Neural crest cell (in vitro differentiated cells): ENCODE data around the gene HSPB7. TPM values are rescaled to one million over a fixed set of nuclear protein-coding genes. Genes with fewer than 3 reads are reported as not detected.
"Not testable (repeated sequence)": the region's sequence is repeated elsewhere in the genome, so short reads cannot be mapped to it uniquely, and the experiment has no call there.

Experiments used
- DNase-seq: peaks from one replicate; pipeline ENCODE4 v3.0.0; 2021; ENCODE audit warnings: low read depth, mixed read lengths, low spot score
- H3K27ac Mint-ChIP-seq: one replicate; pipeline ENCODE4 v1.8.0; 2021; ENCODE audit warnings: mild to moderate bottlenecking, mixed read lengths; ENCODE audit not compliant: unreplicated experiment
- H3K27me3 Mint-ChIP-seq: 2 replicates; pipeline ENCODE4 v1.8.0; 2021; ENCODE audit warnings: low read depth, mild to moderate bottlenecking, mixed read lengths
- H3K36me3 Mint-ChIP-seq: 2 replicates; pipeline ENCODE4 v1.8.0; 2021; ENCODE audit warnings: low read depth, mild to moderate bottlenecking, mixed read lengths
- H3K4me1 Mint-ChIP-seq: 2 replicates; pipeline ENCODE4 v1.8.0; 2021; ENCODE audit warnings: mixed read lengths
- H3K4me3 Mint-ChIP-seq: one replicate; pipeline ENCODE4 v1.8.0; 2021; ENCODE audit warnings: mild to moderate bottlenecking, mixed read lengths
- H3K9me3 Mint-ChIP-seq: 2 replicates; pipeline ENCODE4 v1.8.0; 2021; ENCODE audit warnings: mixed read lengths
- total RNA-seq: library from RNA; stranded (reverse); gene quantifications from 2 replicates; pipeline ENCODE4 v1.2.1, GENCODE V29; 2021
- TF ChIP-seq, protein P1 (sequence below): fragments of 200-600 bp; sonication (generic); conservative IDR thresholded peaks from 2 replicates; pipeline ENCODE4 v1.5.0; 2021; ENCODE audit warnings: antibody characterized with exemption, mild to moderate bottlenecking

The HSPB7 gene
- total RNA-seq, 1 donor from 2014 or later, result not detected

DNA sequence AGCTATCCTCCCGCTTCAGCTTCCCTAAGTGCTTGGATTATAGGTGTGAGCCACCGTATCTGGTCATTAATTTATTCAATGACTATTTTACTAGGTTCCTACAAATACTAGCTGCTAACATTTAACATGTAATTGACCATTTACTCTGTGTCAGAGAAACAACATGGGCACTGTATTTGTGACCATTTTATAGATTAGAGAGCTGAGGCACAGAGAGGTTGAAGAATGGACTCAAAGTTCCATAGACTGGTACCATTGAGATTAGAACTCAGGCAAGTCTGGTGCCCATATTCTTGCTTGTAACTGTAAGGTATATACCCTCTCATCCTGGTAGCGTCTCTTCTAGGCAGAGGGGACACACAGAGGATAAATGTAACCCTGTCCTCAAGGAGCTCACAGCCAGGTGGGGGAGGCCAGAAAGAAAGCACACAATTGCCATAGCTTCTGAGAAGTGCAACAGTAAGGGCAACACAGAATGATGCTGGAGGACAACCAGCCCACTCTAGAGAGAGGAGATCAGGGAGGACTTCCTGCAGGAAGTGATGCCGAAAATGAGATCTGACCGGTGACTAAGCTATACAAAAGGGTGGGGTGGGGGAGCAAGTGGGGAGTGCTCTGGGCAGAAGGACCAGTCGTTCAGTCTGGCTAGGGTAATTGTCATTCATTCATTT lies 10.0 kb downstream of the HSPB7 start:
- Mint-ChIP-seq H3K9me3 (no peaks in the 10 kb centered on the region), H3K36me3 (no peaks in the 10 kb centered on the region), H3K4me3 (no peak overlapping the region), H3K27me3 (peaks cover 4% of the 10 kb centered on the region), H3K4me1 (peaks cover 4% of the 10 kb centered on the region), H3K27ac (no peak overlapping the region)
- no peak for DNase-seq
- TF ChIP-seq, protein P1, sequence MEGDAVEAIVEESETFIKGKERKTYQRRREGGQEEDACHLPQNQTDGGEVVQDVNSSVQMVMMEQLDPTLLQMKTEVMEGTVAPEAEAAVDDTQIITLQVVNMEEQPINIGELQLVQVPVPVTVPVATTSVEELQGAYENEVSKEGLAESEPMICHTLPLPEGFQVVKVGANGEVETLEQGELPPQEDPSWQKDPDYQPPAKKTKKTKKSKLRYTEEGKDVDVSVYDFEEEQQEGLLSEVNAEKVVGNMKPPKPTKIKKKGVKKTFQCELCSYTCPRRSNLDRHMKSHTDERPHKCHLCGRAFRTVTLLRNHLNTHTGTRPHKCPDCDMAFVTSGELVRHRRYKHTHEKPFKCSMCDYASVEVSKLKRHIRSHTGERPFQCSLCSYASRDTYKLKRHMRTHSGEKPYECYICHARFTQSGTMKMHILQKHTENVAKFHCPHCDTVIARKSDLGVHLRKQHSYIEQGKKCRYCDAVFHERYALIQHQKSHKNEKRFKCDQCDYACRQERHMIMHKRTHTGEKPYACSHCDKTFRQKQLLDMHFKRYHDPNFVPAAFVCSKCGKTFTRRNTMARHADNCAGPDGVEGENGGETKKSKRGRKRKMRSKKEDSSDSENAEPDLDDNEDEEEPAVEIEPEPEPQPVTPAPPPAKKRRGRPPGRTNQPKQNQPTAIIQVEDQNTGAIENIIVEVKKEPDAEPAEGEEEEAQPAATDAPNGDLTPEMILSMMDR, result no peak

DNA sequence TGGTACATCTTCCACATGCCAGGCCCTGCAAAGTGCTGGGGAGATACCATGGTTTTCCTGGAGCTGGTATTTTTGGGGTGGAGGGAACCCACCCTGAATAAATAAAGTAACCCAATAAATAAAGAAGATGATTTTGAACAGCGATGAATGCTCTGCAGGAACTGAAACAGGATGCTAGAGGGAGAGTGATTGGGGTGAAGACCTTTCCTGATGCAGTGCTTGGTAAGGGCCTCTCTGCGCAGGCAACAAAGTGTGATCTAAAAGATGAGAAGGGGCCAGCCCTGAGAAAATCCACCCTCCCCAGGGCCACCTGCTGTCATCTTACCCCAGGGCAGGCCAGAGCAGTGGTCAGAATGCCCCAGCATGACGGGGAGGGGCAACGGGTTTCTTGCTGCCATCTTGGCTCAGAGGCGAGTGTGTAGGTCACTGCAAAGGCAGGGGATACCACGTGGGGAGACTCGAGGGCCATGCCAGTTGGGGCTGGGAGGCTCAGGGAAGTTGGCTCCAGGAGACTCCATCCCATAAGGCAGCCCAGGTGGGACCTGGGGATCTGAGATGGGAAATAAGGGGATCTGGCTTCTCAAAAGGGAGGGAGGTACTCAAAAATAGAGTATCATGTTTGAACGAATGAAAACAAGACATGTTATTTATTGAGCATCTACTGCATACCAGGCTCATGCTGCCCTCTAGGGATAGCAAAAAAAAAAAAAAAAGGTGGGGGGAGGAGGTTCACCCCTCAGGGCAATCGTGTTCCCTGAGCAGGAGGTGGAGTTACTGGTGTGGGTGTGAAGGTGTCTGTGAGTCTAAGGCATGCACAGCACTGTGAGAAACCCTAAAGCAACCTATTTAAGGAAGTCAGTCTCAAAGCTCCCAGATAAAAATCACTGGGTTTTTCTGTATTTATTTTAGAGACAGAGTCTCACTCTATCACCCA lies 11.0 kb downstream of the HSPB7 start:
- Mint-ChIP-seq H3K4me3 (no peak overlapping the region), H3K36me3 (no peaks in the 10 kb centered on the region), H3K9me3 (no peaks in the 10 kb centered on the region), H3K4me1 (no peaks in the 10 kb centered on the region), H3K27me3 (no peaks in the 10 kb centered on the region), H3K27ac (no peak overlapping the region)
- DNase-seq, result no peak
- TF ChIP-seq, protein P1, result no peak

DNA sequence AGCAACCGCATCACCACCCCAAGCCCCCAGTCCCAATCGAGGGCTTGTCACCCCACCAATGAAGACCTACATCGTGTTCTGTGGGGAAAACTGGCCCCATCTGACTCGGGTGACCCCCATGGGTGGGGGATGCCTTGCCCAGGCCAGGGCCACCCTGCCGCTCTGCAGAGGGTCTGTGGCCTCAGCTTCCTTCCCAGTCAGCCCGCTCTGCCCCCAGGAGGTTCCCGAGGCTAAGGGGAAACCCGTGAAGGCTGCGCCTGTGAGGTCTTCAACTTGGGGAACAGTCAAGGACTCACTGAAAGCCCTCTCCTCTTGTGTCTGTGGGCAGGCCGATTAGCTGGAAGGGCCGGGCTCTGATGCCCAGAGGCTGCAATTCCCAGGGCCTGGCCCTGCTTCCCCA lies 11.8 kb downstream of the HSPB7 start:
- DNase-seq, result no peak
- TF ChIP-seq, protein P1, result no peak
- H3K27me3 Mint-ChIP-seq, result no peaks in the 10 kb centered on the region
- no peaks in the 10 kb centered on the region for H3K9me3 Mint-ChIP-seq
- H3K27ac Mint-ChIP-seq, result no peak overlapping the region
- H3K4me3 Mint-ChIP-seq, result no peak overlapping the region
- no peaks in the 10 kb centered on the region for H3K4me1 Mint-ChIP-seq
- H3K36me3 Mint-ChIP-seq, result no peaks in the 10 kb centered on the region

DNA sequence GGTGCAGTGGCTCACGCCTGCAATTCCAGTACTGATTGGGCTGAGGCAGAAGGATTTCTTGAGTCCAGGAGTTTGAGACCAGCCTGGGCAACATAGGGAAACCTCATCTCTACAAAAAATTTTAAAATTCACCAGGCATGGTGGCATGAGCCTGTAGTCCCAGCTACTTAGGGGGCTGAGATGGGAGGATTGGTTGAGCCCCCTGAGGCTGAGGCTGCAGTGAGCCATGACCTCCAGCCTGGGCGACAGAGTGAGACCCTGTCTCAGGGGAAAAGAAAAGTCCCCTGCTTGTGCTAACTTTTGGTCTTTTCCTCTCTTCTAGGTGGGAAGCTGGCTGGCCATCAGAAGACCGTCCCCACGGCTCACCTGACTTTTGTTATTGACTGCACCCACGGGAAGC lies 12.2 kb downstream of the HSPB7 start:
- H3K27ac Mint-ChIP-seq, result no peak overlapping the region
- no peaks in the 10 kb centered on the region for H3K27me3 Mint-ChIP-seq
- H3K9me3 Mint-ChIP-seq, result no peaks in the 10 kb centered on the region
- no peaks in the 10 kb centered on the region for H3K36me3 Mint-ChIP-seq
- no peak overlapping the region for H3K4me3 Mint-ChIP-seq
- no peaks in the 10 kb centered on the region for H3K4me1 Mint-ChIP-seq
- no peak for DNase-seq
- TF ChIP-seq, protein P1, result no peak

DNA sequence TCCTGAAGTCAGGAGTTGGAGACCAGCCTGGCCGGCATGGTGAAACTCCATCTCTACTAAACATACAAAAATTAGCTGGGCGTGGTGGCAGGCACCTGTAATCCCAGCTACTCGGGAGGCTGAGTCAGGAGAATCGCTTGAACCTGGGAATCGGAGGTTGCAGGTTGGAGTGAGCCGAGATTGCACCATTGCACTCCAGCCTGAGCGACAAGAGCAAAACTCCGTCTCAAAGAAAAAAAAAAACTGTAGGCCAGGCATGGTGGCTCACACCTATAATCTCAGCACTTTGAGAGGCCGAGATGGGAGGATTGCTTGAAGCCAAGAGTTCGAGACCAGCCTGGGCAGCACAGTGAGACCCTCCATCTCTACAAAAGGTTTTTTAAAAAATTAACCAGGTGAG lies 16.6 kb downstream of the HSPB7 start:
- not testable (repeated sequence) for H3K4me3 Mint-ChIP-seq, H3K27me3 Mint-ChIP-seq, H3K27ac Mint-ChIP-seq, DNase-seq, H3K36me3 Mint-ChIP-seq, H3K4me1 Mint-ChIP-seq, H3K9me3 Mint-ChIP-seq

DNA sequence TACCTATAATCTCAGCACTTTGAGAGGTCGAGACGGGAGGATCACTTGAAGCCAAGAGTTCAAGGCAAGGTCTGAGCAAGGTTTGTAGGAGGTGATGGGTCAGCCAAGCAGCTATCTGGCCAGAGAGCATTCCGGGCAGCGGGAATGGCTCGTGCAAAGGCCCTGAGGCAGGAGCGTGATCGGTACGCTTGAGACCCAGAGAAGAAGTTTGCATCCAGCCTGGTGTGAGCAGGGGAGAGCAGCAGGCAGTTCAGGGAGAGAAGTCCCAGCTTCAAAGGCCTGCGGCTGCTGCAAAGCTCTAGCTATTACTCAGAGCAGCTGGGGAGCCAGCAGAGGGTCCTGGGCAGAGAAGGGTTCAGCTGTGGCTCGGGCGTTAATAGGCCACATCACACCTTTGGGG lies 18.9 kb downstream of the HSPB7 start:
- no peaks in the 10 kb centered on the region for H3K4me1 Mint-ChIP-seq
- no peak overlapping the region for H3K4me3 Mint-ChIP-seq
- no peak for DNase-seq
- H3K36me3 Mint-ChIP-seq, result no peaks in the 10 kb centered on the region
- H3K27me3 Mint-ChIP-seq, result peaks cover 4% of the 10 kb centered on the region
- TF ChIP-seq, protein P1, result no peak
- H3K9me3 Mint-ChIP-seq, result no peaks in the 10 kb centered on the region
- no peak overlapping the region for H3K27ac Mint-ChIP-seq
